Activated naive CD8-positive, alpha-beta T cell treated with anti-CD3 and anti-CD28 coated beads for 36 hours (primary cell): ENCODE data around the gene SLX9. TPM values are rescaled to one million over a fixed set of nuclear protein-coding genes. Genes with fewer than 3 reads are reported as not detected.

Source experiments
- DNase-seq: peaks from one replicate; pipeline ENCODE4 v3.0.0; 2021
- H3K27ac Mint-ChIP-seq: one replicate; pipeline ENCODE4 v1.8.0; 2022; ENCODE audit warnings: mild to moderate bottlenecking, moderate library complexity, mixed read lengths
- H3K27me3 Mint-ChIP-seq: one replicate; pipeline ENCODE4 v1.8.0; 2022; ENCODE audit warnings: mild to moderate bottlenecking, mixed read lengths
- H3K36me3 Mint-ChIP-seq: one replicate; pipeline ENCODE4 v1.8.0; 2021; ENCODE audit warnings: mild to moderate bottlenecking, mixed read lengths
- H3K4me1 Mint-ChIP-seq: one replicate; pipeline ENCODE4 v1.8.0; 2021; ENCODE audit warnings: mixed read lengths
- H3K4me3 Mint-ChIP-seq: one replicate; pipeline ENCODE4 v1.8.0; 2022; ENCODE audit warnings: mild to moderate bottlenecking, moderate library complexity, mixed read lengths
- H3K9me3 Mint-ChIP-seq: one replicate; pipeline ENCODE4 v1.8.0; 2022; ENCODE audit warnings: mixed read lengths
- total RNA-seq, 2 experiments: library from RNA; stranded (reverse); gene quantifications; one replicate each; pipeline ENCODE4 v1.2.3, GENCODE V29; 2021

The SLX9 gene
- total RNA-seq, 2 experiments from 2014 or later, result 85.9 to 93.6 TPM

- Mint-ChIP-seq H3K9me3 (no peaks in the 10 kb centered on the region), H3K4me1 (peaks cover 4% of the 10 kb centered on the region), H3K27ac (no peak overlapping the region), H3K36me3 (peaks cover 4% of the 10 kb centered on the region), H3K4me3 (no peak overlapping the region), H3K27me3 (no peaks in the 10 kb centered on the region)
- no peak for DNase-seq
Measured at GRCh38 chr21:44952116-44952928, 12.5 kb downstream of the SLX9 start.

- Mint-ChIP-seq H3K4me3 (no peak overlapping the region), H3K36me3 (peaks cover 4% of the 10 kb centered on the region), H3K27ac (no peak overlapping the region), H3K27me3 (no peaks in the 10 kb centered on the region), H3K9me3 (no peaks in the 10 kb centered on the region), H3K4me1 (peaks cover 4% of the 10 kb centered on the region)
- no peak for DNase-seq
Measured at GRCh38 chr21:44952929-44953627, 13.2 kb downstream of the SLX9 start.

- H3K27ac Mint-ChIP-seq, result no peak overlapping the region
- no peak for DNase-seq
- H3K4me3 Mint-ChIP-seq, result no peak overlapping the region
Measured at GRCh38 chr21:44953628-44954021, 13.8 kb downstream of the SLX9 start.

GRCh38 chr21:44954281-44954771 is 14.5 kb downstream of the SLX9 start:
- Mint-ChIP-seq H3K4me3 (no peak overlapping the region), H3K4me1 (peaks cover 4% of the 10 kb centered on the region), H3K9me3 (no peaks in the 10 kb centered on the region), H3K27ac (no peak overlapping the region), H3K36me3 (peaks cover 7% of the 10 kb centered on the region), H3K27me3 (no peaks in the 10 kb centered on the region)
- DNase-seq, result no peak

More at GRCh38 chr21:44953628-44954021, 13.8 kb downstream of the SLX9 start:
- no peaks in the 10 kb centered on the region for H3K27me3 Mint-ChIP-seq
- H3K9me3 Mint-ChIP-seq, result no peaks in the 10 kb centered on the region
- peaks cover 4% of the 10 kb centered on the region for H3K36me3 Mint-ChIP-seq
- H3K4me1 Mint-ChIP-seq, result peaks cover 4% of the 10 kb centered on the region

GRCh38 chr21:44955141-44955797 is 15.4 kb downstream of the SLX9 start:
- Mint-ChIP-seq H3K36me3 (peaks cover 5% of the 10 kb centered on the region), H3K4me3 (no peak overlapping the region), H3K27me3 (no peaks in the 10 kb centered on the region), H3K27ac (no peak overlapping the region), H3K9me3 (no peaks in the 10 kb centered on the region), H3K4me1 (peaks cover 4% of the 10 kb centered on the region)
- no peak for DNase-seq

GRCh38 chr21:44955798-44956175 is 16.0 kb downstream of the SLX9 start:
- DNase-seq, result no peak
- Mint-ChIP-seq H3K27me3 (no peaks in the 10 kb centered on the region), H3K4me1 (peaks cover 4% of the 10 kb centered on the region), H3K36me3 (peaks cover 7% of the 10 kb centered on the region), H3K4me3 (no peak overlapping the region), H3K27ac (no peak overlapping the region), H3K9me3 (no peaks in the 10 kb centered on the region)

GRCh38 chr21:44956356-44957046 is 16.7 kb downstream of the SLX9 start:
- H3K27ac Mint-ChIP-seq, result no peak overlapping the region
- no peak for DNase-seq
- H3K4me3 Mint-ChIP-seq, result no peak overlapping the region
- H3K9me3 Mint-ChIP-seq, result no peaks in the 10 kb centered on the region
- H3K27me3 Mint-ChIP-seq, result no peaks in the 10 kb centered on the region
- H3K4me1 Mint-ChIP-seq, result peaks cover 6% of the 10 kb centered on the region
- peaks cover 11% of the 10 kb centered on the region for H3K36me3 Mint-ChIP-seq

- no peak overlapping the region for H3K4me3 Mint-ChIP-seq
- H3K27me3 Mint-ChIP-seq, result no peaks in the 10 kb centered on the region
- H3K9me3 Mint-ChIP-seq, result no peaks in the 10 kb centered on the region
- H3K36me3 Mint-ChIP-seq, result peaks cover 14% of the 10 kb centered on the region
- no peak overlapping the region for H3K27ac Mint-ChIP-seq
- peaks cover 6% of the 10 kb centered on the region for H3K4me1 Mint-ChIP-seq
- no peak for DNase-seq
Measured at GRCh38 chr21:44957047-44957831, 17.4 kb downstream of the SLX9 start.

GRCh38 chr21:44957901-44958451 is 18.1 kb downstream of the SLX9 start:
- Mint-ChIP-seq H3K9me3 (no peaks in the 10 kb centered on the region), H3K4me3 (no peak overlapping the region), H3K27ac (no peak overlapping the region), H3K36me3 (peaks cover 19% of the 10 kb centered on the region), H3K27me3 (no peaks in the 10 kb centered on the region), H3K4me1 (peaks cover 4% of the 10 kb centered on the region)
- DNase-seq, result no peak

- Mint-ChIP-seq H3K27me3 (no peaks in the 10 kb centered on the region), H3K4me3 (no peak overlapping the region), H3K36me3 (peaks cover 21% of the 10 kb centered on the region), H3K9me3 (no peaks in the 10 kb centered on the region), H3K27ac (no peak overlapping the region), H3K4me1 (peaks cover 7% of the 10 kb centered on the region)
- no peak for DNase-seq
Measured at GRCh38 chr21:44958471-44959191, 18.8 kb downstream of the SLX9 start.

GRCh38 chr21:44959376-44960091 is 19.7 kb downstream of the SLX9 start:
- peaks cover 12% of the 10 kb centered on the region for H3K4me1 Mint-ChIP-seq
- DNase-seq, result no peak
- no peaks in the 10 kb centered on the region for H3K27me3 Mint-ChIP-seq
- no peaks in the 10 kb centered on the region for H3K9me3 Mint-ChIP-seq
- peaks cover 25% of the 10 kb centered on the region for H3K36me3 Mint-ChIP-seq
- no peak overlapping the region for H3K27ac Mint-ChIP-seq
- H3K4me3 Mint-ChIP-seq, result no peak overlapping the region

GRCh38 chr21:44960141-44961092 is 20.6 kb downstream of the SLX9 start:
- Mint-ChIP-seq H3K9me3 (no peaks in the 10 kb centered on the region), H3K4me1 (peaks cover 21% of the 10 kb centered on the region), H3K36me3 (peaks cover 33% of the 10 kb centered on the region), H3K27me3 (no peaks in the 10 kb centered on the region), H3K4me3 (no peak overlapping the region), H3K27ac (no peak overlapping the region)
- DNase-seq, result no peak
